HTERT RPE-1 (cell line): ENCODE results near the gene CDK2AP2.

Experiments used
- in situ Hi-C: fragments of 300-500 bp; cut with MboI; formaldehyde crosslinking; loops from 4 replicates; pipeline ENCODE4 v1.14.3; 2020; ENCODE audit warnings: low sequenced_read_pairs

Gene CDK2AP2

DNA sequence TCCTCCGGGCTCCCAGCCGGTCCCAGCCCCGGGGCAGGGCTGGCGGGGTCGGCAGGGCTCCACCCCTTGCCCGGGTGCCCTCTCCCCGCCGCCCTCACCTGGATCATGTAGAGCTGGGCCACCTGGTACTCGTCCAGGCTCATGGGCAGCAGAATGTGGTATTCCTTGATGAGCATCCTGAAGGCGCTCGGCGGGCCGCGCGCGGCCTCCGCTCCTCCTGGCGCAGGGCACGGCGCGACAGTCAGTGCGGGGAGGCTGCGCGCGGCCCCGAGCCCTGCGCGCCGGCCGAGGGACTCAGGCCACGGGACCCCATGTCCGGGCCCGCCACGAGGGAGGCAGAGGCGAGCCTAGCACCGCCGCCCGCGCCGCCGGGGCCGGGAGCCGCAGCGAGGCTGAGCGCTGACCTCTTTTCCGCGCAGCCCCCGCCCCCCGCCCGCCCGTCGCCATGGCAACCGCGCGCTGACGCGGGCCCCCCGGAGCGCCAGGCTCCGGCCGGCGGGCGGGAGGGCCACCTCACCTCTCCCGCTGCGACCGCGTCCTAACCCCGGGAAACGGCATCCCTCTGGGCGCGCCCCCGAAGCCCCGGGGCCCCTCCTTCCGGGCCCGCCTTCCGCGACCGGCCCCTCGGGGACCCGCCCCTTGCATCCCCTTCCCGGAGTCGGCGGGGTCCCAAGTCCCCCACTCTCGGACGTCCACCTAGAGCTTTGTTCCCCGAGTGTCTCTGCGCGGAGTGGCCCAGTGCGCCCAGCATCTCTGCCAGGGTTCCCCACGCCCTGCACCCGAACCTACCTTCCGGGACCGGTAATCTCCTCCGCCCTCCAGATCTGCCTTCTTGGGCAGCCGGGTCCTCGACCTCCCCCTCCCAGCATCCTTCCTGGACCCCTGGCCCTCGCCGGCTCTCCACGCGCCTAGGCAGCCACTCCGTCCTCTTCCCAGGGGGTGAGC lies 3.7 kb downstream of the CDK2AP2 start:
- in situ Hi-C loops = no loop called here

DNA sequence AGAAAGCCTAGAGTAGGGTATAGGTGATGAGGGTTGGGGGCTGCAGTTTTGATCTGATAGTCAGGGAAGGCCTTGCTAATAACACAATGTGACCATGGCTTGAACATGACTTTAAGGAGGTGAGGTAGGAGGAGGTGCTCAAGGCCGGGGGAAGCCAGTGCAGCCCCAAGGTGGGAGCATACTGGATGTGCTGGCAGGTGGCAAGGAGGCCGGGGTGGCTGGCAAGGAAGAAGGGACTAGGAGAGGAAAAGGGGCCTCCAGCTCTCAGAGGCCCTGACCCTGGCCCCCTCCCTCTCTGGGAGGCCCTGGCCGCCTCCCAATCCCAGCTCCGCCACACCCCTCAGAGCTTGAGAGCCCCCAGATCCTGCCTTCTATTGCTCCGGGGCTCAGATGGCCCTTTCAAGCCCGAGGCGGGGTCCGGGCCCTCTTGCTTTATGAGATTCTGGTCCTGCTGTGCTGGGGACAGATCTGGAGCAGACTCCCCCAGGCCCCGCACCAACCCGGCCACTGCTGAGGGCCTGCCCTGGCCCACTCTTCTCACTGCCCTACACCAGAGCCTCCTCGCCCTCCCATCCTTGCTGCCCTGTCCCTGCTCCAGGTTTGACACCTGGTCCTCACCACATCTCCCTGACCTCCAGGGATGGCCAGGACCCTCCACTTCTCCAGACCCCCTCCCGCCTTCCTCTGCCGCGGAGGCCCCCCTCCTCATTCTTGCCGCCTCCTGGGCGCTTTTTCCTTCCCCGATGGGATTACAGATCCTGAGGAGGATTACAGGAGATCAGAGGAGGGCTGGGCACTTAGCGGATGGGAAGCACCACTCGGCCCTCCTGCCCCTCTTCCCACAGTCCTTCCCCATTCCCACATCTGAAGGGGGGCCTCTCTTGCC lies 4.6 kb downstream of the CDK2AP2 start:
- in situ Hi-C loops = no loop called here

DNA sequence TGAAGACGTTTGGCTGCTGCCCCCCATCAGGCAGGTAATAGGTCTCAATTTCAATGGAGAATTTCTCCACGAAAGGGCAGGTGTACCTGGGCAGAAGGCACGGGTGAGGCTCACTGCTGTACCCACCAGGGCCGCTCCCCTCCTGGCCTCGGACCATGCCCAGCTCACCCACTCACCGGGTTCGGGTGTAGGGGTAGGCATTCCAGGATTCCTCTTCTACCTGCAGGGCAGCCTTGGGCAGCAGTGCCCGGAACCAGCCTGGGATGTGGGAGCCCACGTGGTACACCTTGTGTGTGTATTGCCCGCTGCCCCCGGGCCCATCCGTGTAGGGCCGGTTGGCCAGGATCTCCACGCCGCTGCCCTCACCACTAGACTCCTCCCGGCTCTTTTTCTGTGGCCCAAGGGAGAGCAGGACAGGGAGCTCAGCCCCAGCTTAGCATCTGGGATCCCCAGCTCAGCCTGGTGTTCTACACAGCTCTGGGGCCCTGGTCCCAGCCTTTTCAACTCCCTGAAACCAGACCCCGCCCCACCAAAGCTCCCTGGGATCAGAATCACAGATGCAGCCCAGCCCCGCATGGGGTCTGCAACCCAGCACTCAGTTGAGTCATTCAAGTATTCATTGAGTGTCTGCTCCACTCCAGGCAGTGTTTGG lies 5.5 kb downstream of the CDK2AP2 start:
- in situ Hi-C loops = no loop called here

DNA sequence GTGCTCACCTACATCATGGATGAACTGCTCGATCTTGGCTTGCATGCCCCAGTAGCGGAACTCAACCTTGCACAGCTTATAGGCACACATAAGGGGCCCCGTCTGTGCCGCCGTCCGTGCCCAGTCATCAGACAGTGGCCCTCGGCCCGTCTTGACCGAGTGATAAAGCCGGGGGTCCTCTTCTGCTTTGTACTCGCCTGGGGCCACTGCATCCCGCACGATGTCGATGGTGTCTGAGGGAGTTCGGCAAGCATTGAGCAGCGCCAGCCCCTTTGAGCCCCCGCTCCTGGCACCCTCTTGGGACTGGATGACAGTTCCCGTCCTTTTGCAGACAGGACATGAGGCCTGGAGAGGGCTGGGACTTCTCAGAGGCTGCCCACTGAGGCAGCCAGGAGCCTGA lies 6.1 kb downstream of the CDK2AP2 start:
- in situ Hi-C loops = no loop called here

DNA sequence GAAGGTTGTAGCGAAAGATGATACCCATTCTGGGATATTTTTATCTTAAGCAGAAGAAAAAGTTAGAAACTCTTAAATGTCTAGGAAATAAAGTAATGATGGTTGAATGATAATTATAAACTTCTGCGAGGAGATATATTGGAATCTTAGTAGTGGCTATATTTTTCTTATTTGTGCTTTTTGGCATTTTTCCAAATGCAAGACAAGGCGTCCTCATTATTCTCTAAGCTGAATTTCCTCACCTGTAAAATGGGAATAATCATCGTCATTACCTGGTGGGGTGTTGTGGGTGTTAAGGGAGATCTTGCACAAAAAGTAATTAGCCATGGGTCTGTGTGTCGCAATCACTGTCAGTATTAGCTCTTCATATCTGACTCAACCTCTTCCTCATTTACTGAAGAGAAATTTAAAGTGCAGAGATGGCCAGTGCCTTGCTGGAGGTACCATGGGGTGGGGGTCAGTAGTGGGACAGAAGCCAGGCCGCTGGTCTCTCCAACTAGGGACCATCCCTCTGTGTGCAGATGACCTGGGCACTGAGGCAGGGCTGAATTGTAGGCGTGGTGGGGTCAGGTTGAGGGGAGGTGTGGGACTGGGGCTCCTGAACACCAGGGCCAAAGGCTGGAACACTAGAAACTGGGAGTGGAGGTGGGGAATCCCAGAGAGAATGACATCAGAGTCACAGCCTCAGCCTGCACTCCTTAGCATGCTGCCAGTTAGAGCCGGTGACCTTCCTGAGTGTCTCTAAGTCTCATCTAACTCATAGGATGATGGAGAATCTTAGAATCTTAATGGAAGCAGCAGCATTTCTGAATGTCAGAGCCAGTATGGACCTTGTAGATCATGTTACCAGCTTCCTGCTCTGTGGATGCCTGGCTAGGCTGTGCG lies 6.9 kb downstream of the CDK2AP2 start:
- in situ Hi-C loops = no loop called here

DNA sequence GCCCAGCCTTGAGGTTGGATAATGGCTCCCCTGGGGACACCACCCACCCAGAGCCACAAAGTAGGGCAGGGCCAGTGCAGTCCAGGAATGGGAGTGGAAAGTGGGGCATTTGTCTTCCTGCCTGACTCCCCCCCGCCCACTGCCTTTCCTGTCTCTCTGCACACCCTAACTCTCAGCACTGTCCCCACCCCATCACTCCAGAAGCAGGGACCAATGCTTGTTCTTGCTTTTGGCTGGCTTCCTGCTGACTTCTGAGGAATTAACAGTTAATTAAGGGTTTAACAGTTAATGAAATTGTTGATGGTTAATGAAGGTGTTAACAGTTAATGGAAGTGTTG lies 7.5 kb downstream of the CDK2AP2 start:
- in situ Hi-C loops = no loop called here

DNA sequence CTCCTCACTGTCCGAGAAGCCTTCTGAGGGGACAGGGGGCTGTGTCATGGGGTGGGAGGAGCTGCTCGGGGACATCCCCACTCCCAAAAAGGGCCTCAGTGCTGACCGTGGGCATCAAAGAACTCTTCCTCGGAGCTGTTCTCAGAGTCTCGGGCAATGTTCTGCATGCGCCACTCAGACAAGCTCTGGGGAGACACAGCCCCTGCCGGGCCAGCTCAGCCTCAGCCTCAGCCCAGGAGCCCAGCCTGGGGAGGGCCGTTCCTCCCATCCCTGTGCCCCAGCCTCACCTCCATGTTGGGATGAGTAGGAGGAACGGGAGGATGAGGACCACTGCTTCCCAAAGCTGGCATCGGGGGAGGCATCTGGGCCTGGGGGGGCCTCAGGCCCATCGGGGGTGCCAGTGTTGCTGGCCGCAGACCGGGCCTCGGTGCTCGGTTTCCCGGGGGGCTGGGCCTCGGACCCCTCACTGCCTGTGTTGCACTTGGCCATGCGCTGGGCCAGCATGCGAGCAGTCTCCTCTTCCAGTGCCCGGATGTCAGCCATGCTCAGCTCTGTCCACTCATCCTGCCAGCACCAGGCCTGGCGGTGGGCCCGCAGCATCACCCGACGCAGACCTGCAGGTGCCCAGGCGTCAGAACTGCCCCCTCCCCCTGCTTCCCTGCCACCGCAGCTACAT lies 8.0 kb downstream of the CDK2AP2 start:
- in situ Hi-C loops = no loop called here

DNA sequence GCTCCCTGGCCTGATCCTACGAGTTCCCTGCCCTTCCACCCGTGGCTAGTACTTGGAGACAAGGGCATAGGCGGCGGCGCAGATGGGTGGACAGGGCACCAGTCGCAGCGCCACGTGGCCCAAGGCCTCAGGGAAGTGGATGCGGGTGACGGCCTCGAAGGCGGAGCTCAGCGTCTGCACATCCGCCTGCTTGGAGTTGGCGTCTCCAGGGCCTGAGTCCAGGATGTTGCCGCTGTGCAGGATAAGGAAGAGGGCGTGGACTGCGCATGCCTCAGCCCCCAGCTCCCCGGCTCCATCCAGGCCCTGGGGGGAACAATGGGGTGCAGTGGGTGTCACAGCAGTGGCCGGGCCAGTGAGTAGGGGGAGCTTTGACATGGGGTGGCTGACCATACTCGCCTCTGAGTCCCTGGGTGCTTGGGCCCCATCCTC lies 9.4 kb downstream of the CDK2AP2 start:
- in situ Hi-C loops = no loop called here

DNA sequence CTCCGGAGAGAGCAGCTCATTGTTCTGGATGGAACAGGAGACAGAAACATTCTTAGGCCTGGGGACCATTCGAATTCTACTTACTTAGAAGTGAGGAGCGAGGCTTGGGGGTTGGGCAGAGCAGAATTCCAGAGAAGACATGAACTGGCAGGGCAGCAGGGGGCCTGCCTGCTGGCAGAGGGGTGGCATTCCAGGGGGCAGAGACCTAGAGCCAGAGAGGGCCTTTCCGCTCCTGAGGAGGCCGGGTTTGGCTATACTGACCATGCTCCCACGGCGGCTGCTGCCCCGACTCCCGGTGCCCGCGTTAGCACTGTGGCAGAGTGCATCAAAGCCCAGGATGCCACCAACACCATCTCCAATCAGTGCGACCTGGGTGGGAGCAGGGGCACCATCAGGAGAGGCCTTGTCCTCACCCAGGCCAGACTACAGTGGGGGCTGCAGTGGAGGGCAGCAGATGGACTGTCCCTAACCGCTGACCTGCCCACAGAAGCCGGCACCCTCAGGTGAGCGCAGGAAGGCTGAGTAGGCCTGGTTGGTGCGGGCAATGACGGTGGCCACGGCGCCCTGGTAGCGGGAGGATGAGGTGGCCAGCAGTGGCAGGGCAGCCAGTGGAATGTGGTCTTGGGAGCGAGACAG lies 10.2 kb downstream of the CDK2AP2 start:
- in situ Hi-C loops = no loop called here

DNA sequence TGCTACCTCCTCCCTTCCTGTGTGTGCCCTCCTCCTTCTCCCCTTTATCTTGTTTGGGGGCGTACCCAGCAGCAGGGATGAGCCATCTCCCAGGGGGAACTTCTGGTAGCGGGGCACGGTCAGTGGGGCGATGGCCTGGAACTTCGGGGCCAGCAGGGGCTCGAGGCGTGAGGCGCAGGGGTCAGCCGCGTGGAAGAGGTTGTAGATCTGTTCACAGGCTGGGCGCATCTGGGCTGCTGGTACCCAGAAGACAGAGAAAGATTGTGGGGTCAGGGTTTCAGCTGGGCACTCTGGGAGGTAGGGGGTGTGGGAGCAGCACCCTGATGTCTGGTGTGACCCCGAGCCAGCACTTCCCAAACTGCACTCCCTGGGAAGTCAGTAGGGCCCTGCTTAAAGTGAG lies 11.8 kb downstream of the CDK2AP2 start:
- in situ Hi-C loops = no loop called here

DNA sequence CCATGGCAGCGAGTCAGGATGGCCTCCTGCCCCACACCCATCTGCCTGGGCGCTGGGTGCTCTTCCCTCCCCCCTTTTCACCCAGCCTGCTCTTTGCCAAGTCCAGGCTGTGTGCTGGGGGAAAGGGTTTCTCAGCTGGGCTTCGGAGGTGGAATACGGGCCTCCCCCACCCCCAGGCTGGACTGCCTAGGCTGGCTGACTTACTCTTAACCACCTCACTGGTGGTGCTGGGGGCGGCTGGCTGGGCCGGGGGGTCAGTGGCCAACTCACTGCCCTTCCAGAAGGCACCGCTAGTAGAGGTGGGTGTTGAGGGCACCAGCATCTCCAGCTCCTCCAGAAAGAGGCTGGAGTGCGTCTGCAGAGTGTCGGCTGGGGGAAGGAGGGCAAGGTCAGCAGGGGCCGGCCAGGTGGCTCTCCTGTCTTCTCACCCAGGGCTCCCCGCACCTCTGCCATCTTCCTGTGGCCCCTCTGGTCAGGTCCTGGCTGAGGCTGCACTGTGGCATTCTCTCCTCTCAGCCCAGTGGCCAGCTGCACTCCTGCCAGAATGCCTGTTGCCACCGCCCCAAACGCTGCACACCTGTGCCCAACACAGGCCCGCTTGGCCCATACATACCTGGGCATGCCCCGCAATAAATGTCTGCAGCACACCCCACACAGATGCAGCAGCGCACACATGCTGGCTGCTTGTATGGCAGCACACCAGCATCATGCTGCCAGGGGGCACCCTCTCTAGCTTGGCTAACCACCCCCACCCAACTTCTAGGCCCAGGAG lies 12.5 kb downstream of the CDK2AP2 start:
- in situ Hi-C loops = no loop called here

DNA sequence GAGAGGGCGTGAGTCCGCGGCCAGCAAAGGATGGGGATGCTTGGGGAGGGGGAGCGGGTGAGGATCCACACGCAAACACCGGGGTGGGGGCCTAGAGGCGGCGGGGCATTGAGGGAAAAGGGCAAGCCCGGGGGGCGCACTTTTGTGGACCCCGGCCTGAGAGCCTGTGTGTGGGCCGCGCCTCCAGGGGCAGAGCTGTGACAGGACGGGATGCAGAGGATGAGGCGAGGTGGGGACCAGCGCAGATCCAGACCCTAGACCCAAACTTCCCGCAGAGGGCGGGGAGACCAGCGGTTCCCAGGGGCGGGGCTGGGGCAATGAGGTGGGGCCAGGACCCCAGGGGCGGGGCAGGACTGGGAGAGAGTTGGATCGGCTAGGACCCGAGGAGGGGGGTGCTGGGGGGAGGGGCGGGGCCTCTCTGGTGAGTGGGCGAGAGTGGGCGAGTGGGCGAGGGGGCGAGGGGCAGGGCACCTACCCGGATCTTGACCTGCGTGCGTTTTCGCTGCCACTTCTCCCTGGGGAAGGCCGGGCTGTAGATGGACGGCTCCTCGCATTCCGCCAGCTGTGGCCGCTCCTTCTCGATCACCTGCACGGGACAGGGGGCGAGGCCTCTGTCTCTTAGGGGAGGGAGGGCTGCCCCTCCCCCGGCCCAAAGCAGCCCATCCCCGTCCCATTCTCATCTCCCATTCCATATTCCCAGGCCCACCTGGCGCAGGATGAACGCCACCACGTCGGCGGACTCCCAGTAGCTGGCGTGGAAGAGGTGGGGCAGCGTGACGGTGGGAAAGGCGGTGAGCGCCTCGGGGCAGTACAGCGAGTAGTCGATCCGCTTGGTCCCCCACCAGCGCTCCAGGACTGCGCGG lies 13.4 kb downstream of the CDK2AP2 start:
- in situ Hi-C loops = no loop called here

DNA sequence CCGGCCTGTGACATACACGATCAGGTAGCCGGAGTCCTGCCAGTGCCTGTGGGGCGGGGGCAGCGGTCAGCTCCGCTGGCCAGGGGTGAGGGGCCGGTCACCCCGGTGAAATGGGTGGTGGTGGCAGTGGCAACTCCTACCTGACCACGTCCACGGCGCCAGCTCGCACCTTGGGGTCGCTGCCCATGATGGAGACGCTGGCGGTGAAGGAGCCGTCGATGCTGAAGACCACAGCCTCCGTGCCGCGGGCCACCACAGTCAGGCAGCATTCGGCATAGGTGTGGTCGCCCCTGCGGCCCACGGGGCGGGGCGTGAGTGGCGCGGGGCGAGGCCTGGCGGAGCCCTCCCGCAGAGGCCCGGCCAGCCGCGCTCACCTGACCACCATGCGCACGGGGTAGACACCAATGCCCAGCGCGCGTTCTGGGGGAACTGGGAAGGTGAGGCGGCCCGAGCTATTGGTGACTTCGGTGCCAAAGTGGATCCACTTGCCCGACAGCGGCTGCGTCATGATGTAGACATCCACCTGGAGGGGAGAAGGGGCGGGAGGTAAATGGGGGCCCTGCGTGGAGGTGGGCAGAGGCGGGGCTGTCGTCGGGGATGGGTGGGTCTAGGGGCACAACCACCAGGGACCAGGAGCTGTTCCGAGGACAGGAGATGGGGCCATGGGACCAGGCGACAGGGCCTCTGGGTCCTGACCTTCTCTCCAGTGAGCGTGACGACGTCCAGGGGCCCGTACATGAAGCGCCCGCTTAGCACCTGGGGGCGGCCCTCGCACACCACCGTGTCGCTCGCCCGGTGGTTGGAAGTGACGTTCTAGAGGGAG lies 14.2 kb downstream of the CDK2AP2 start:
- in situ Hi-C loops = no loop called here

DNA sequence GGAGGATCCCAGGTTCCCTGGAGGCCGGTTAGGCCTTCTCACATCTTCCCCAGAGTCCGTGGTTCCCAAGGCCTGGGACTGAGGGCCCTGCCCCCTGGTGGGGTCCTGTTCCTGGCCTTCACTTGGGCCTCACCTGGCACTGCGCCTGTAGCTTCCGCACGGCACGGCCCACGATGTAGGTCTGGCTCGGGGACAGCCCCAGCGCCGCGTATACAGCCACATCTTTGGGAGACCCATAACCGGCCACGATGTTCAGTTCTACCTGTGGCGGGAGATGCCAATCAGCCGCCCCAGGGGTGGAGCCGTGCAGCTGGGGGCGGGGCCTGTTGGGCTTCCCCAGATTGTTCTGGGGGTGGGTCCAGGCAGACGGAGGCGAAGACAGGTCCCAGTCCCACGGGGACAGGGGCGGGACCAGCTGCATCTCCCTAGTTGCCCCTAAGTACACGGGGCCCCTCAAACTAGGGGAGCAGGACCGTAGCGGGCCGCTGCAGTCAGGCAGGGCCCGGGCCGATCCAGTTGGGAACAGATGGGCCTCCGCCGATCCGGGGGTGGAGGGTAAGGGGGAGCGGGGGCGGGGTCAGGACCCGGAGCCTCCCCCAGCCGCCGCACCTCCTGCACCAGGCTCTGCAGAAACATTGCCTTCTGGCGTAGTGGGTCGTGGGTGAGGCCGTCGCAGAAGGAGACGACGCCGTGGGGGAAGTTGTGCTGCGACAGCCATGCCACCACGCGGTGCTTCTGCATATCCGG lies 15.0 kb downstream of the CDK2AP2 start:
- in situ Hi-C loops = no loop called here

DNA sequence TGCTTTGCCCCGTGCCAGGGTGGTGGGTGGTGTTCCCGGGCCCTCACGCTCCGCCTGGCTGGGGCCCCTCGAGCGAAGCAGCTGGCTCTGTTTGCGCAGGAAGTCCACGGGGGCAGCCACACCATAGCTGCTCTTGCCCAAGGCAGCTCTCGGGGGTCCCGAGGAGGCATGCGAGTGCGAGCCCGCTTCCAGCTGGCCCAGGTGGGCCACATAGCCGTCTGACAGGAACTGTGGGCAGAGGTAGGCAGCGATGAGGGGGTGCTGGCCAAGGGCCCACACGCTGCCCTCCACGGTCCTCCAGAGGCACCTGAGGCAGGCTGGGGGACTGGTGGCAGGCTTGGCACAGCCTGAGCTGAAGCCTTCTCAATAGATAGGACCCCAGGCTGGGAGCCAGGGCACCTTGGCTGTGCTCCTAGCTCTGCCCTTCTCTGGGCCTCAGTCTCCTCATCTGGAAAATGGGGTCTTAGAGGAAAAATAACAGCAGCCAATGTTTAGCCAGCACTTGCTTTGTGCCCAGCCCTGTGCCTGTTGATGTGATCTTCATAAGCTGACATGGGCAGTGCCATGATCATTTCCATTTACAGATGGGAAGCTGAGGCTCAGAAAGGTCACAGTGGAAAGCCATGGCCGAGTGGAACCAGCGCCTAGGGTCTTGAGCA lies 15.8 kb downstream of the CDK2AP2 start:
- in situ Hi-C loops = no loop called here
